Keratinocyte (primary cell): ENCODE measurements around the gene ASB8.
"Not testable (repeated sequence)": the region's sequence is repeated elsewhere in the genome, so short reads cannot be mapped to it uniquely, and the experiment has no call there.

Experiments
- EZH2 ChIP-seq: IDR thresholded peaks from one replicate; pipeline ENCODE4 v1.6.1; 2012; ENCODE audit warnings: inconsistent platforms, mild to moderate bottlenecking, low read length, moderate library complexity
- TF ChIP-seq, protein P1 (sequence below), 3 experiments: IDR thresholded peaks in 1 of 3; conservative IDR thresholded peaks in 1 of 3; optimal IDR thresholded peaks in 1 of 3; 2 replicates in 2 of 3; 3 replicates in 1 of 3; pipeline versions ENCODE3 to v1.5.1; 2011; ENCODE audit warnings: low read length in 3 of 3, mild to moderate bottlenecking in 3 of 3, moderate library complexity in 2 of 3, control low read depth in 1 of 3, inconsistent platforms in 1 of 3; ENCODE audit not compliant: insufficient read depth in 2 of 3; ENCODE audit errors: extremely low read depth in 1 of 3

DNA sequence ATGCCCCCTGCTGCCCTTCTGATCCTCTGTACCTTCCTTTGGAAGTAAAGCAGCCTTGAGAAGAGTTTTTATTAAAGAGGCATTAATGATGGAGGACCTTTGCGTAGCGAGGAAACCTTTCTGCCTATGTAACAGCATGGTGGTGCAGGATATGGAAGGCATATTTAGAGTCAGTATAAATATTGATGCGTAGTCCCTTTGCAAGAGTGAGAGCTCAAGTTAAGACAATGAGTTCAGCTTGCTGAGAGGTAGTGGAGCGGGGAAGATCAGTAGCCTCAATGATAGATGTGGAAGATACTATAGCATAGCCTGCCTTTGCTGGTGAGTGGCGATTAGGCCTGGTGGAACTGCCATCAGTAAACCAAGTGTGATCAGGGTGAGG is 46.0 kb downstream of the ASB8 start:
- TF ChIP-seq, protein P1, sequence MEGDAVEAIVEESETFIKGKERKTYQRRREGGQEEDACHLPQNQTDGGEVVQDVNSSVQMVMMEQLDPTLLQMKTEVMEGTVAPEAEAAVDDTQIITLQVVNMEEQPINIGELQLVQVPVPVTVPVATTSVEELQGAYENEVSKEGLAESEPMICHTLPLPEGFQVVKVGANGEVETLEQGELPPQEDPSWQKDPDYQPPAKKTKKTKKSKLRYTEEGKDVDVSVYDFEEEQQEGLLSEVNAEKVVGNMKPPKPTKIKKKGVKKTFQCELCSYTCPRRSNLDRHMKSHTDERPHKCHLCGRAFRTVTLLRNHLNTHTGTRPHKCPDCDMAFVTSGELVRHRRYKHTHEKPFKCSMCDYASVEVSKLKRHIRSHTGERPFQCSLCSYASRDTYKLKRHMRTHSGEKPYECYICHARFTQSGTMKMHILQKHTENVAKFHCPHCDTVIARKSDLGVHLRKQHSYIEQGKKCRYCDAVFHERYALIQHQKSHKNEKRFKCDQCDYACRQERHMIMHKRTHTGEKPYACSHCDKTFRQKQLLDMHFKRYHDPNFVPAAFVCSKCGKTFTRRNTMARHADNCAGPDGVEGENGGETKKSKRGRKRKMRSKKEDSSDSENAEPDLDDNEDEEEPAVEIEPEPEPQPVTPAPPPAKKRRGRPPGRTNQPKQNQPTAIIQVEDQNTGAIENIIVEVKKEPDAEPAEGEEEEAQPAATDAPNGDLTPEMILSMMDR (optimal IDR thresholded peaks at IDR 0.05 in 1 of 3, IDR thresholded peaks at IDR 0.05 in 1 of 3, conservative IDR thresholded peaks at IDR 0.05 in 1 of 3; ENCODE audit: extremely low read depth in 1 of 3, insufficient read depth in 2 of 3, low read length in 3 of 3), result not testable (repeated sequence)
- TF ChIP-seq EZH2, result not testable (repeated sequence)
